DMS153 (cell line): ENCODE data around the gene CYFIP1.

ENCODE experiments used
- DNase-seq: peaks from one replicate; lab custom pipeline; 2025; lab: John Stamatoyannopoulos, UW

The CYFIP1 gene

GRCh38 chr15:22968366-22968765 lies 11.8 kb downstream of the CYFIP1 start:
- DNase-seq = no peak

GRCh38 chr15:22967084-22967770 lies 12.9 kb downstream of the CYFIP1 start:
- no peak for DNase-seq

GRCh38 chr15:22966321-22967083 lies 13.7 kb downstream of the CYFIP1 start:
- no peak for DNase-seq

- no peak for DNase-seq
Measured at GRCh38 chr15:22963641-22964040, 16.5 kb downstream of the CYFIP1 start.

GRCh38 chr15:22962611-22963010 lies 17.6 kb downstream of the CYFIP1 start:
- no peak for DNase-seq

GRCh38 chr15:22961762-22962161 lies 18.4 kb downstream of the CYFIP1 start:
- DNase-seq = no peak

GRCh38 chr15:22960556-22960955 lies 19.6 kb downstream of the CYFIP1 start:
- no peak for DNase-seq

GRCh38 chr15:22960126-22960525 lies 20.0 kb downstream of the CYFIP1 start:
- DNase-seq = no peak

GRCh38 chr15:22959321-22960101 lies 20.7 kb downstream of the CYFIP1 start:
- DNase-seq = no peak

- DNase-seq = no peak
Measured at GRCh38 chr15:22958487-22959280, 21.5 kb downstream of the CYFIP1 start.

- DNase-seq = no peak
Measured at GRCh38 chr15:22956978-22957260, 23.2 kb downstream of the CYFIP1 start.

GRCh38 chr15:22956257-22956977 lies 23.8 kb downstream of the CYFIP1 start:
- DNase-seq = no peak

- DNase-seq = no peak
Measured at GRCh38 chr15:22955544-22956119, 24.5 kb downstream of the CYFIP1 start.

- DNase-seq = no peak
Measured at GRCh38 chr15:22954798-22955543, 25.2 kb downstream of the CYFIP1 start.

- DNase-seq = no peak
Measured at GRCh38 chr15:22954326-22954725, 25.8 kb downstream of the CYFIP1 start.

GRCh38 chr15:22952796-22953579 lies 27.2 kb downstream of the CYFIP1 start:
- no peak for DNase-seq

GRCh38 chr15:22951381-22952280 lies 28.5 kb downstream of the CYFIP1 start:
- DNase-seq = no peak

- no peak for DNase-seq
Measured at GRCh38 chr15:22951031-22951380, 29.2 kb downstream of the CYFIP1 start.
